OCI-LY3 (cell line): Measurements from ENCODE around the gene SH2D2A.

Source experiments
- CTCF ChIP-seq: fragments of 200-600, 300-600 bp; sonication (generic); IDR thresholded peaks from 2 replicates; pipeline ENCODE4 v1.5.1; 2014; ENCODE audit warnings: antibody characterized with exemption, low read length, low read depth
- EZH2phosphoT487 ChIP-seq: fragments of 200-600 bp; shearing (Covaris generic); IDR thresholded peaks from 2 replicates; pipeline ENCODE4 v1.6.1; 2018; ENCODE audit warnings: antibody characterized with exemption, mixed run types, low read depth

DNA sequence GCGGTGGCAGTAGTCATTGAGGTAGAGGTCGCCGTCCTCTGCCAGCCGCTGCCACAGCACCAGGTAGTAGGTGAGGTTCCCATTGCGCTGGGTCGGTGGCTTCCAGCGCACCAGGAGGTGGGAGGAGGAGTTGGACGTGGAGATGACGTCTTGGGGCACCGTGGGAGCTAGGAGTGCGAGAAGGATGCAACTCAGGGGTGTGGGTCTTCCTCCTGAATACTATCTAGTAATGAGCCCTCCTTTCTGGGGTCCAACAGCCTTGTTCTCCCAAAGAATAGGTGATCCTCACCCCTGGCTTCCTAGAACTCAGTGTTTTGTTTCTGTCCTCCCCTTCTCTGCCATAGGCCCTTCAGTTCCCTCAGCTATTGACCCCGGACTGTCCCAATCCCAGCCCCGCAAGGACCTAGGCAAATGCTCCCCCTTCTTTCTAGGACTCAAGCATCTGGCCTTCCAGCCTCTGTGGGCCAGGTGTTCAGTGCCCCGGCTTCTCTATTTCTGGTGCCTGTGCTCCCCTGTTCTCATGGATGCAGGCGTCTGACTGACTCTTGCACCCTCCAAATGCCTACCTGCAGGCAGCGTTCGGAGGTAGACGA is 29.4 kb upstream of the SH2D2A start:
- TF ChIP-seq CTCF (no peak), EZH2phosphoT487 (no peak)
